MG63 (cell line): ENCODE data around the gene CBLC. TPM values are rescaled to one million over a fixed set of nuclear protein-coding genes. Genes with fewer than 3 reads are reported as not detected.

Experiments used
- DNase-seq: peaks from one replicate; pipeline ENCODE4 v3.0.0-alpha.2; 2020
- H3K27me3 ChIP-seq: fragments of 250-450 bp; sonication (Bioruptor Pico); 2 replicates; pipeline ENCODE4 v1.5.1; 2020; ENCODE audit warnings: mild to moderate bottlenecking, moderate library complexity
- H3K36me3 ChIP-seq: fragments of 250-450 bp; sonication (Bioruptor Pico); 2 replicates; pipeline ENCODE4 v1.5.1; 2020; ENCODE audit warnings: mild to moderate bottlenecking, moderate library complexity
- H3K4me3 ChIP-seq: fragments of 250-450 bp; sonication (Bioruptor Pico); 2 replicates; pipeline ENCODE4 v1.5.1; 2020; ENCODE audit warnings: mild to moderate bottlenecking, moderate library complexity
- H3K9me3 ChIP-seq: fragments of 250-450 bp; sonication (Bioruptor Pico); 2 replicates; pipeline ENCODE4 v1.5.1; 2020; ENCODE audit warnings: mild to moderate bottlenecking, moderate library complexity
- total RNA-seq: library from RNA; depleted of rRNA; stranded (reverse); fragments of >200 nt; shearing (Covaris generic); gene quantifications from 2 replicates; pipeline ENCODE4 v1.2.3, GENCODE V29; 2014; ENCODE audit warnings: low replicate concordance; rRNA removed

The CBLC gene, protein sequence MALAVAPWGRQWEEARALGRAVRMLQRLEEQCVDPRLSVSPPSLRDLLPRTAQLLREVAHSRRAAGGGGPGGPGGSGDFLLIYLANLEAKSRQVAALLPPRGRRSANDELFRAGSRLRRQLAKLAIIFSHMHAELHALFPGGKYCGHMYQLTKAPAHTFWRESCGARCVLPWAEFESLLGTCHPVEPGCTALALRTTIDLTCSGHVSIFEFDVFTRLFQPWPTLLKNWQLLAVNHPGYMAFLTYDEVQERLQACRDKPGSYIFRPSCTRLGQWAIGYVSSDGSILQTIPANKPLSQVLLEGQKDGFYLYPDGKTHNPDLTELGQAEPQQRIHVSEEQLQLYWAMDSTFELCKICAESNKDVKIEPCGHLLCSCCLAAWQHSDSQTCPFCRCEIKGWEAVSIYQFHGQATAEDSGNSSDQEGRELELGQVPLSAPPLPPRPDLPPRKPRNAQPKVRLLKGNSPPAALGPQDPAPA
- not detected in 2 replicates for total RNA-seq

DNA sequence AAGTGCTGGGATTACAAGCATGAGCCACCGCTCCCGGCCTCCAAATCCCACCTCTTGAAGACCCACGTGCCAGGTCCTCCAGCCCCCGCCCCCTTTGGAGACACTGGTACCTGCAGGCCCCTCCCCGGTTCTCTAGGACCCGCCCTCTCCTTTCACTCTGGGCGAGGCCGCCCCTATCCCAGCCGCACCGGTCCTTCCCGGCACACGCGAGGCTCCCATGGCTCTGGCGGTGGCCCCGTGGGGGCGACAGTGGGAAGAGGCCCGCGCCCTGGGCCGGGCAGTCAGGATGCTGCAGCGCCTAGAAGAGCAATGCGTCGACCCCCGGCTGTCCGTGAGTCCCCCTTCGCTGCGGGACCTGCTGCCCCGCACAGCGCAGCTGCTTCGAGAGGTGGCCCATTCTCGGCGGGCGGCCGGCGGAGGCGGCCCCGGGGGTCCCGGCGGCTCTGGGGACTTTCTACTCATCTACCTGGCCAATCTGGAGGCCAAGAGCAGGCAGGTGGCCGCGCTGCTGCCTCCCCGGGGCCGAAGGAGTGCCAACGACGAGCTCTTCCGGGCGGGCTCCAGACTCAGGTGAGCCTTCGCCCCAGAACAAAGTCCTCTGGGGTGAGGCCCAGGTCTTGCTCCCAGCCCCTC lies at the start of gene CBLC:
CBLC (plus strand) TSS at position 176 of the 633 bp plus-strand sequence; CDS start at position 218, 42 bp downstream.
- Histone ChIP-seq H3K4me3 (no peak within 1 kb of the TSS), H3K27me3 (no peaks in the 10 kb centered on the region), H3K9me3 (no peaks in the 10 kb centered on the region; the same call in 1 of the 2 replicates), H3K36me3 (no peaks in the 10 kb centered on the region)
- DNase-seq = no peak

DNA sequence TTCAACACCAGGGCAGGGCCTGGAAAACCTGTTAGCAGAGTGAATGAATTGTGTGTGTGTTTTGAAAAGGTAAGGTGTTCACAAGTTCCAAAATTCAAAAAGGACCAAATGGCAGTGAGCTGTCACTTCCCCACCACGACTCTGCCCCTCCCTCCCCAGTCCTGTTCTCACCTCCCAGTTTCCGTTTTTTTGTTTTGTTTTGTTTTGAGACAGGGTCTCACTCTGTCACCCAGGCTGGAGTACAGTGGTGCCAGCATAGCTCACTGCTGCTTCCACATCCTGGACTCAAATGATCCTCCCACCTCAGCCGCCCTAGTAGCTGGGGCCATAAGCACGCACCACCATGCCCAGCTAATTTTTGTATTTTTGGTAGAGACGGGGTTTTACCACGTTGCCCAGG lies 49.5 kb upstream of the CBLC start:
- H3K4me3 ChIP-seq = no peak overlapping the region

DNA sequence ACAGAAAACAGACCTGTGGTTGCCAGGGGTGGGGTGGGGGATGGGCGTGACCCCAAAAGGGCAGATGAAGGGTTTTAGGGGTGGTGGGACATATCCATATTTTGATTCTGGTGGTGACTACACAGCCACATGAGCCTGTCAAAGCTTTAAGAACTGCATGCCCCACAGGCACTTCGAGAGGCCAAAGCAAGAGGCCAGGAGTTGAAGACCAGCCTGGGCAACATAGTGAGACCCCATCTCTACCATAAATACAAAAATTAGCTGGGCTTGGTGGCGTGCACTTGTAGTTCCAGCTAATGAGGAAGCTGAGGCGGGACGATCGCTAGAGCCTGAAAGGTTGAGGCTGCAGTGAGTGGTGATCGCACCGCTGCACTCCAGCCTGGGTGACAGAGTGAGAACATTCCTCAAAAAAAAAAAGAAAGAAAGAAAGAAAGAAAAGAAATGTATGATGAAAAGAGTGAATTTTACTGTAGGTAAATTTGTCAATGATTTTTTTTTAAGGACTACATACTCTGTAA lies 48.1 kb upstream of the CBLC start:
- H3K4me3 ChIP-seq = no peak overlapping the region
- no peaks in the 10 kb centered on the region for H3K27me3 ChIP-seq
- DNase-seq = no peak
- H3K36me3 ChIP-seq = no peaks in the 10 kb centered on the region
- H3K9me3 ChIP-seq = no peaks in the 10 kb centered on the region

More for the DNA sequence above, 49.5 kb upstream of the CBLC start:
- no peak for DNase-seq
- H3K9me3 ChIP-seq = no peaks in the 10 kb centered on the region
- no peaks in the 10 kb centered on the region for H3K27me3 ChIP-seq
- H3K36me3 ChIP-seq = no peaks in the 10 kb centered on the region

DNA sequence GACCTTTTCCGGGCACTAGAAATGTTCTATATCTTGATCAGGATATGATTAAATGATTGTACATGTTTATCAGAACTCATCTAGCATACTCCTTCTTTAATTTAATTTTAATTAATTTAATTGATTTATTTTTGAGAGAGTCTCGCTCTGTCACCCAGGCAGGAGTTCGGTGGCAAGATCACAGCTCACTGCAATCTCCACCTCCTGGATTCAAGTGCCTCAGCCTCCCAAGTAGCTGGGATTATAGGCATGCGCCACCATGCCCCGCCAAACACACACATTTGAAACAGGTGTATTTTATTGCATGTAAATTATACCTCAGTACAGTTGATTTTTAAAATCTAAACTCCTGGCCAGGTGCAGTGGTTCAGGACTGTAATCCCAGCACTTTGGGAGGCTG lies 46.6 kb upstream of the CBLC start:
- Histone ChIP-seq H3K9me3 (no peaks in the 10 kb centered on the region), H3K36me3 (no peaks in the 10 kb centered on the region), H3K4me3 (no peak overlapping the region), H3K27me3 (no peaks in the 10 kb centered on the region)
- no peak for DNase-seq

DNA sequence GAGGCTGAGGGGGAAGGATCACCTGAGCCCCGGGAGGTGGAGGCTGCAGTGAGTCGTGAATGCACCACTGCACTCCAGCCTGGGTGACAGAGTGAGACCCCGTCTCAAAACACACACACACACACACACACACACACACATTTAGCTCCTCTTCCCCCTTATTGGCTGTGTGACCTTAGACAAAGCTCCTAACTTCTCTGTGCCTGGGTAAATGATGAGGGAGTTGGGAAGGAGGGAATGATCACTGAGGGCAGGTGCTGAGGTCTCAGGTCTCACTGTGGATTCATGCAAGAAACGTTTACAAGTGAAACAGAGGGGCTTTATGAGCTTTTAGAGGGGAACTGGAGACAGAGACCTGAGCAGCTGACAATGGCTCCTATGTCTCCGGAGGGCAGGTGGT lies 46.1 kb upstream of the CBLC start:
- Histone ChIP-seq H3K4me3 (no peak overlapping the region), H3K27me3 (no peaks in the 10 kb centered on the region), H3K36me3 (no peaks in the 10 kb centered on the region), H3K9me3 (no peaks in the 10 kb centered on the region)
- no peak for DNase-seq

DNA sequence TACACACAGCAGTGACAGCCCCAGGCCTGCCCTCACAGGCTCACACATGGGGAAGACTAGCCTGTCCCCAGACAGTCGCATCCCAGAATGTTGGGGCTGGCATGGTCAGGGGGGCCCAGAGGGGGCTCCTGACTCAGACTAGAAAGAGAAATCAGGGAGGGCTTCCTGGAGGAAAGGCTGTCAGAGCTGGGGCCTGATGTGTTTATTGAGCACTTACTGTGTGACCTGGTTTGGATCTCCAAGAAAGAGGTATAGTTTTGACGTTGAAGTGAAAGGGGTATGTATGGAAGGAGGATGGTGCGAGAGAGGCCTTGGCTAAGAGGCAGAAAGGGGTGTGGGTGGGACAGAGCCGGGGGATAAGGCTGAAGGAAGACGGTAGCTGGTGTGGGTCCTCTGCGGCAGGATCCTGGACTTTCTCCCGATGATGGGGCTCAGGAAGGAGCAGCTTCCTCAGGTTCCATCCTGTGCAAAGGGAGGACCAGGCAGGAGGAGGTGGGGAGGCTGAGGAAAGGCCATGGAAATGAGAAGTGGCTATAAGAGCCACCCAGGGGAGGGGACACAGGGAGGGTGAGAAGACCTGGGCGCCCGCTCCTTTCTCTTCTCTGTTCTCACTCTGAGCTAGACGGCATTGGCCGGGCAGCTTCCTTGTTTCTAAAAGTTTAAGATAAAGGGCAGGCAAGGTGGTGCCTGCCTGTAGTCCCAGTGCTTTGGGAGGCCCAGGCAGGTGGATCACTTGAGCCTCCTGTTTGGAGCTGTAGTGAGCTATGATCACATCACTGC lies 45.3 kb upstream of the CBLC start:
- DNase-seq = no peak
- Histone ChIP-seq H3K36me3 (no peaks in the 10 kb centered on the region), H3K4me3 (no peak overlapping the region), H3K9me3 (no peaks in the 10 kb centered on the region), H3K27me3 (no peaks in the 10 kb centered on the region)

DNA sequence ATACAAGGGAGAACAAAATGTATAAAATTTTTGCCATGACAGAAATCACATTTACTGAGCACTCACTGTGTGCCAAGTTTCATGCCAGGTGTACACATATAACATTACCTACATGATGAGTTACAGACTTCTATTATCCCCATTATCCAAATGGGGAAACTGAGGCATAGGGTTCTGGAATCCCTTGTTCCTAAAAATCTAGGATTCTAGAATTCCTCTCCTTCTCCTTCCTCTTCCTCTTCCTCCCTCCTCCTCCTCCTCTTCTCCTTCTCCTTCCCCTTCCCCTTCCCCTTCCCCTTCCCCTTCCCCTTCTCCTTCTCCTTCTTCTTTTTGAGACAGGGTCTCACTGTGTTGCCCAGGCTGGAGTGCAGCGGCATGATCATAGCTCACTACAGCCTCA lies 43.3 kb upstream of the CBLC start:
- no peaks in the 10 kb centered on the region for H3K27me3 ChIP-seq
- DNase-seq = no peak
- H3K36me3 ChIP-seq = no peaks in the 10 kb centered on the region
- no peak overlapping the region for H3K4me3 ChIP-seq
- no peaks in the 10 kb centered on the region for H3K9me3 ChIP-seq

DNA sequence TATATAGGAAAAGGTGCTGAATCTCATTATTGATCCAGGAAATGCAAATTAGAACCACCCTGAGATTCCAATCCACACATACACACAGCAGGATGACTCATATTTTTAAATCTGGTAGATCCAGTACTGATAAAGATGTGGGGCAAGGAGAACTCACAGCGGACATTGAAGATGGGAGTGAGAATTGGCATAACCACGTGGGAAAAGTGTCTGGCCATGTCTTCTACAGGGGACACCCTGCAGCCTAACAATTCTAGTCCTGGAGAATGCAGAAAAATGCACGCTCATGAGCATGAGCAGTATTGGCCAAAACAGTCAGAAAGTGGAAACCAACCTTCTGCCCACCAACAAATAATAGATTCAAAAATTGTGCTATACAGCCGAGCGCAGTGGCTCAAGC lies 42.7 kb upstream of the CBLC start:
- H3K9me3 ChIP-seq = no peaks in the 10 kb centered on the region
- DNase-seq = no peak
- no peak overlapping the region for H3K4me3 ChIP-seq
- no peaks in the 10 kb centered on the region for H3K27me3 ChIP-seq
- no peaks in the 10 kb centered on the region for H3K36me3 ChIP-seq

DNA sequence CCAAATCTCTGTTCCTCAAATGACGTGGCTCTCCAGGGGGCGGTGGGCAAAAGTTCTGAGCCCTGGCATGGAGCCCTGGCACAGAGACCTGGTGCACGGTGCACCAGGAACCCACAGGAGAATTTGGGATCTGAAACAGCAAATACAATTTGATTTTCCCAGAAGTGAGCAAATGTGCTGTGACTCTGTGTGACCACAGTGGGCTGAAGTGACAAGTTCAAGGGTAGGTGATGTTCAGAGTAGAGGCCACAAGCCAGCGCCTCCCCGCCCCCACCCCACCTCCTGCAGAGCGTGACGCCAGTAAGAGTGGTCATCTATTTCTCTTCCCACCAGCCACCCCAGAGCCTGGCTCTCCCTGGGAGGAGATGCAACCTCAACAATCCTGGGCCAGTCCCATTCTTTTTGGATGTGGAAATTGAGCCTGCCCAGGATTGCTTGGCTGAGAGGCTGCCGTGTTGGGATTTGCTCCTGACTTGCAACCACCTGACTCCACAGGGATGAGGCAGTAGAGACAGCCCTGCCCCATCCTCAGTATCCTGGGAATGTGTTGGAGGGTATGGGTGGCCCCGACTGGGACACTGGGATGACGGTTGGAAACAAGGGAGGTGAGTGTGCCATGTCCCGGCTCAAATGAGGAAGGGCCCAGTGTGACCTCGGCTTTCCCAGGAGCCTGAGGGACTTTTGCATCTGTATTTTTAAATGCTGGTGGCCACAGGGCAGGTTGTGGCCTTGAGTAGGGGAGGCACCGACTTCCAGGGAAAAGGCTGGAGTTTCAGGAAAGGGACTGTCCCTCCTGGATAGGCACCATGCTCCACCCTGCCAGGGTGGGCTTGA lies 40.2 kb upstream of the CBLC start:
- H3K9me3 ChIP-seq = no peaks in the 10 kb centered on the region
- DNase-seq = peak; percentile 76
- H3K36me3 ChIP-seq = no peaks in the 10 kb centered on the region
- no peaks in the 10 kb centered on the region for H3K27me3 ChIP-seq
- H3K4me3 ChIP-seq = peak overlapping the region; percentile 4; the same call in 1 of the 2 replicates

DNA sequence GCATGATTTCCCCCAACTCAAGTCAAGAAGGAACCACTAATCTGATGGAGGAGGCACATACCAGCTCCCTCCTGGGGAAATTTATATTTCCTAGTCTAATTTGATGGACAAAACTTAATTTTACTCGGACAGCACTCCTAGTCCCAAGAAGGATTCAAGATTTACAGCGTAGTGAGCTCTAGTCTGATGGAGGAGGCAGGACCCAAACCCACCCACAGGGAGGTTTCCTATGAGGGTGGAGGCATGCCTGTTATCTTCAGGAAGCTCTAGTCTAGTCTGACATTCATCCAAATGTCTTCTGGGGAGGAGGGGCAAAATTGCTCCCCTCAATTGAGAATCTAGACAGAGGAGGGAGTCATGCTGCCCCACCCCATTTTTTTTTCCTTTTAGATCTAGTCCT lies 39.6 kb upstream of the CBLC start:
- H3K36me3 ChIP-seq = no peaks in the 10 kb centered on the region
- no peak overlapping the region for H3K4me3 ChIP-seq
- H3K9me3 ChIP-seq = no peaks in the 10 kb centered on the region
- no peaks in the 10 kb centered on the region for H3K27me3 ChIP-seq
- no peak for DNase-seq

DNA sequence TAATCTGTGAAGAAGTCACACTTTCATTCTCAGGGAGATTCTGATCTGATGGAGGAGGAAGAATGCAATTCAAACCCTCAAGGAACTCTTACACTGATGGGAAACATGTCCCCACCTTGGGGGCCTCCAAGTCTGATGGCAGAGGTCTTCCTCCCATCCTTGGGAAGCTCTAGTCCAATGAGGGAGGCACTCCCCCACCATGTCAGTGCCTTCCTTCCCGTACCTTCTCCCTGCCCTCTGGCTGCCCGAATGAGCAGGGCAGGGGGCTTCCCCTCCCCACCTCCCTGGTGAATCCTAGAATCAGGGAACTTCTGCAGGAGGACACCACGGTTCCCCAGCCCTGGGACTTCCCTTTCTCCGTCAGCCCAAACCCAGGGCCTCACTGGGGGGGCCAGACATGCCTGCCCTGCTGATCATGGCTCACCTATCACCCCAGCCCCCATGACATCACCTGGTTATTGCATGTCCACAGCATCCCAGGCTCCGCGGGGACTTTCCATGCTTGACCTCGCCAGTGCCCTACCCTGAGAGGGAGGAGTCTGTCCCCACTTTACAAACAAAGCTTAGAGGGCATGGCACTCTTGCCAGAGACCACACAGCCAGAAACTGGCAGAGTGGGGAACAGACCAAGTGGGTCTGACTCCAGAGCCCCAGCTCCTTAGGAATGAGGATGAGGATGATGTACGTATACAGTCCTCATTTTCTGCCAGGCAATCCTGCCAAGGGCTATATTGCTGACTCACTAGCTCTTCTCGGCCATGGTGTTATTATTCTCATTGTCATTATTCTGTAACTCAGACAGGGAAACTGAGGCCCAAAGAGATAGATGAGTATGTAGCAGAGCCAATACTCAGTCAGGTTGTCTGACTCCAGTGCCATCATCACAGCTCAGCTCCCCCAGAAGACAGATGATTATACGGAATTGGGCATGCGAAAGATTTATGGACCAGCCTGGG lies 38.8 kb upstream of the CBLC start:
- DNase-seq = peak; percentile 93
- no peaks in the 10 kb centered on the region for H3K9me3 ChIP-seq
- H3K4me3 ChIP-seq = no peak overlapping the region
- no peaks in the 10 kb centered on the region for H3K36me3 ChIP-seq
- no peaks in the 10 kb centered on the region for H3K27me3 ChIP-seq

DNA sequence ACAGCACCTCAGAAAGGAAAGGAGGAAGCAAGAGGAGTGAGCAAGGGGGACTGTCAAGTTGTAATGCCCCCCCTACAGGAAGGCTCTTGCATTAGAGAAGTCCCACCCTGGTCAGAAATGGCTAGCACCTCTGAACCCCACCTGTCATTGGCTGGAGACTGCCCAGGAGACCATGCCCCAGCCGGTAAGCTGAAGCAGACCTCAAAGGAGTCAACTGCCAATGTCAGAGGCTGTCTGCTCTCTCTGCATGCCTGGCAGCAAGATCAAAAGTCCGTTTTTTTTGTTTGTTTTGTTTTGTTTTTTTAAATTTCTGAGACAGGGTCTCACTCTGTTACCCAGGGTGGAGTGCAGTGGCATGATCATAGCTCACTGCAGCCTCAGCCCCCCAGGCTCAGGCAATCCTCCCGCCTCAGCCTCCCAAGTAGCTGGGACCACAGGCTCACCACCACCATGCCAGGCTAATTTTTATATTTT lies 37.3 kb upstream of the CBLC start:
- H3K27me3 ChIP-seq = no peaks in the 10 kb centered on the region
- H3K36me3 ChIP-seq = no peaks in the 10 kb centered on the region
- H3K4me3 ChIP-seq = no peak overlapping the region
- no peaks in the 10 kb centered on the region for H3K9me3 ChIP-seq
- peak; percentile 63 for DNase-seq

DNA sequence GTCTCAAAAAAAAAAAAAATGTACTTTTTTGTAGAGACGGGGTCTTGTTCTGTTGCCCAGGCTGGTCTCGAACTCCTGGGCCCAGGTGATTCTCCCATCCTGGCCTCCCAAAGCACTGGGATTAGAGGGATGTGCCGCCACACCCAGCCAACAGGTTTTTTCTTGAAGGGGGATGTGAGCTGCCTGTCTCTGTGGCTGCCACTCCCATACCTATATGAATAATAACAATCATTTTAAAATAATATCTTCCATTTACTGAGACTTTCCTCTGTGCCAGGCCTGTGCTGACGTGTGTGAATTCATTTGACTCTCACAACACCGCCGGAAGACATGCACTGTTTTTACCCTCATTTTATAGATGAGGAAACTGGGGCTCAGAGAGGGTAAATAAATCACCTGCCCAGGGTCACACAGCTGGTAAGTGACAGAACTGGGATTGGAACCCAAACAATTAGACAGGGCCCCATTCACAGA lies 36.4 kb upstream of the CBLC start:
- Histone ChIP-seq H3K4me3 (no peak overlapping the region), H3K36me3 (no peaks in the 10 kb centered on the region), H3K27me3 (no peaks in the 10 kb centered on the region), H3K9me3 (no peaks in the 10 kb centered on the region)
- peak; percentile 72 for DNase-seq

DNA sequence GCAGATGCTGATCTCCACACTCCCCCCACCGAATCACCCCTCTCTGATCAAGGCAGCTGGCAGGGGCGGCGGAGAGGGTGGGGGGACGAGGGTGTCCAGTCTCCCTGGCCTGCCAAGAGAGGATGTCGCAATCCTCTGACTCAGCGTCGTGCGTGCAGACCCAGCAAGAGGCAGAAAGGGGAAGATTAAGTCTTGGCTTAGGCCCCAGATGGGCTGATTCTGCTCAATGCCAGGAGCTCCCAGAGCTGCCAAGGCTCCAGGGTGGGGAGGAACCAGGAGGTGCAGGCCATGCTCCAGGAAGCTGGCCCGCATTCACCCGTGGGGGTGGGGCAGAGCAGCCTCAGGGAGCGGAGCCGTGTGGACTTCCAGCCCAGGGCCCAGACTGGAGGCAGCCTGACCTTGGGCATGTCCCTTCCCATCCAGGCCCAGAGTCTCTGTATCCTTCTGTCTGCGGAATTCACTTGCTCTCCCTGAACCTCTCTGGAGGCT lies 35.8 kb upstream of the CBLC start:
- Histone ChIP-seq H3K27me3 (no peaks in the 10 kb centered on the region), H3K36me3 (no peaks in the 10 kb centered on the region), H3K4me3 (no peak overlapping the region), H3K9me3 (no peaks in the 10 kb centered on the region)
- peak; percentile 100 for DNase-seq
